ENCODE measurements around the gene MRPL49. TPM values are rescaled to one million over a fixed set of nuclear protein-coding genes. Genes with fewer than 3 reads are reported as not detected.

MRPL49 gene
- total and polyA plus RNA-seq, 2 of the 13 experiments (the other 11 are each of a cell fraction or from before 2014, with no cell fraction given): 39.2 to 53.3 TPM

GRCh38 chr11:65112546-65113360, 9.4 kb upstream of the MRPL49 start (continued):
- TF ChIP-seq YY1 (IDR thresholded peaks at IDR 0.05; ENCODE audit: insufficient read depth, insufficient replicate concordance, low read depth, low read length) (peak; percentile 54), DMAP1 (CRISPR knock-in tag; IDR thresholded peaks at IDR 0.05) (no peak; the same call in 1 of the 2 replicates), AGO2 (optimal IDR thresholded peaks at IDR 0.05; ENCODE audit: low read depth, low read length) (peak; percentile 89), TEAD2 (CRISPR knock-in tag; IDR thresholded peaks at IDR 0.05) (no peak), TCF7L2 (IDR thresholded peaks at IDR 0.05; ENCODE audit: low read depth, low read length) (no peak), ZNF687 (CRISPR knock-in tag; IDR thresholded peaks at IDR 0.05) (peak; percentile 70; the same call in 1 of the 2 replicates), ZNF136 (CRISPR knock-in tag; IDR thresholded peaks at IDR 0.05; ENCODE audit: low read depth) (no peak; the same call in 1 of the 2 replicates), ZNF569 (CRISPR knock-in tag; IDR thresholded peaks at IDR 0.05; ENCODE audit: borderline replicate concordance) (no peak), ZNF207 (IDR thresholded peaks at IDR 0.05; ENCODE audit: borderline replicate concordance) (no peak), ZNF839 (CRISPR knock-in tag; IDR thresholded peaks at IDR 0.05; ENCODE audit: borderline replicate concordance) (no peak), TEAD3 (CRISPR knock-in tag; optimal IDR thresholded peaks at IDR 0.05; ENCODE audit: borderline replicate concordance) (no peak), ZNF782 (CRISPR knock-in tag; IDR thresholded peaks at IDR 0.05; ENCODE audit: borderline replicate concordance) (no peak), SNRNP70 (IDR thresholded peaks at IDR 0.05; ENCODE audit: low read depth, low read length) (no peak), ZNF619 (CRISPR knock-in tag; IDR thresholded peaks at IDR 0.05) (no peak), DNMT1 (CRISPR knock-in tag; IDR thresholded peaks at IDR 0.05) (no peak), ZNF496 (CRISPR knock-in tag; IDR thresholded peaks at IDR 0.05; ENCODE audit: insufficient replicate concordance) (no peak)
- TF ChIP-seq, protein P1, sequence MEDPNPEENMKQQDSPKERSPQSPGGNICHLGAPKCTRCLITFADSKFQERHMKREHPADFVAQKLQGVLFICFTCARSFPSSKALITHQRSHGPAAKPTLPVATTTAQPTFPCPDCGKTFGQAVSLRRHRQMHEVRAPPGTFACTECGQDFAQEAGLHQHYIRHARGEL (CRISPR knock-in tag; IDR thresholded peaks at IDR 0.05): no peak
- TF ChIP-seq, protein P2, sequence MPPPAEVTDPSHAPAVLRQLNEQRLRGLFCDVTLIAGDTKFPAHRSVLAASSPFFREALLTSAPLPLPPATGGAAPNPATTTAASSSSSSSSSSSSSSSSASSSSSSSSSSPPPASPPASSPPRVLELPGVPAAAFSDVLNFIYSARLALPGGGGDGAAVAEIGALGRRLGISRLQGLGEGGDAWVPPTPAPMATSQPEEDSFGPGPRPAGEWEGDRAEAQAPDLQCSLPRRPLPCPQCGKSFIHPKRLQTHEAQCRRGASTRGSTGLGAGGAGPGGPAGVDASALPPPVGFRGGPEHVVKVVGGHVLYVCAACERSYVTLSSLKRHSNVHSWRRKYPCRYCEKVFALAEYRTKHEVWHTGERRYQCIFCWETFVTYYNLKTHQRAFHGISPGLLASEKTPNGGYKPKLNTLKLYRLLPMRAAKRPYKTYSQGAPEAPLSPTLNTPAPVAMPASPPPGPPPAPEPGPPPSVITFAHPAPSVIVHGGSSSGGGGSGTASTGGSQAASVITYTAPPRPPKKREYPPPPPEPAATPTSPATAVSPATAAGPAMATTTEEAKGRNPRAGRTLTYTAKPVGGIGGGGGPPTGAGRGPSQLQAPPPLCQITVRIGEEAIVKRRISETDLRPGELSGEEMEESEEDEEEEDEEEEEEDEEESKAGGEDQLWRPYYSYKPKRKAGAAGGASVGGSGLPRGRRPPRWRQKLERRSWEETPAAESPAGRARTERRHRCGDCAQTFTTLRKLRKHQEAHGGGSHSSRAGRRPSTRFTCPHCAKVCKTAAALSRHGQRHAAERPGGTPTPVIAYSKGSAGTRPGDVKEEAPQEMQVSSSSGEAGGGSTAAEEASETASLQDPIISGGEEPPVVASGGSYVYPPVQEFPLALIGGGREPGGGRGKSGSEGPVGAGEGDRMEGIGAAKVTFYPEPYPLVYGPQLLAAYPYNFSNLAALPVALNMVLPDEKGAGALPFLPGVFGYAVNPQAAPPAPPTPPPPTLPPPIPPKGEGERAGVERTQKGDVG (CRISPR knock-in tag; IDR thresholded peaks at IDR 0.05; ENCODE audit: borderline replicate concordance): no peak
- TF ChIP-seq, protein P3, sequence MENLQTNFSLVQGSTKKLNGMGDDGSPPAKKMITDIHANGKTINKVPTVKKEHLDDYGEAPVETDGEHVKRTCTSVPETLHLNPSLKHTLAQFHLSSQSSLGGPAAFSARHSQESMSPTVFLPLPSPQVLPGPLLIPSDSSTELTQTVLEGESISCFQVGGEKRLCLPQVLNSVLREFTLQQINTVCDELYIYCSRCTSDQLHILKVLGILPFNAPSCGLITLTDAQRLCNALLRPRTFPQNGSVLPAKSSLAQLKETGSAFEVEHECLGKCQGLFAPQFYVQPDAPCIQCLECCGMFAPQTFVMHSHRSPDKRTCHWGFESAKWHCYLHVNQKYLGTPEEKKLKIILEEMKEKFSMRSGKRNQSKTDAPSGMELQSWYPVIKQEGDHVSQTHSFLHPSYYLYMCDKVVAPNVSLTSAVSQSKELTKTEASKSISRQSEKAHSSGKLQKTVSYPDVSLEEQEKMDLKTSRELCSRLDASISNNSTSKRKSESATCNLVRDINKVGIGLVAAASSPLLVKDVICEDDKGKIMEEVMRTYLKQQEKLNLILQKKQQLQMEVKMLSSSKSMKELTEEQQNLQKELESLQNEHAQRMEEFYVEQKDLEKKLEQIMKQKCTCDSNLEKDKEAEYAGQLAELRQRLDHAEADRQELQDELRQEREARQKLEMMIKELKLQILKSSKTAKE (CRISPR knock-in tag; IDR thresholded peaks at IDR 0.05; ENCODE audit: borderline replicate concordance): no peak

Measured in HepG2 (cell line).